ENCODE measurements around the gene SEC16A. TPM values are rescaled to one million over a fixed set of nuclear protein-coding genes. Genes with fewer than 3 reads are reported as not detected.
A peak's percentile ranks its signal among the peaks of the same experiment; 100 is the strongest.

Gene SEC16A
- total and polyA plus RNA-seq, 2 donors from 2014 or later = 37.0 to 67.1 TPM

- TF ChIP-seq CTCF (IDR thresholded peaks at IDR 0.05; ENCODE audit: borderline replicate concordance, extremely low read depth, insufficient read depth) = no peak
- Histone ChIP-seq H3K27me3 (ENCODE audit: control insufficient read depth, insufficient read depth, low read length) (no peaks in the 10 kb centered on the region), H3K4me1 (ENCODE audit: control insufficient read depth in 2 of 3, insufficient read depth in 2 of 3, low read depth in 1 of 3, low read length in 3 of 3) (peaks cover 0 to 58% (median 6%) of the 10 kb centered on the region in 3 donors), H3K36me3 (ENCODE audit: control insufficient read depth in 2 of 3, insufficient read depth in 3 of 3, low read length in 3 of 3) (no peaks in the 10 kb centered on the region), H3K27ac (ENCODE audit: low read depth in 2 of 2, low read length in 2 of 2) (peak overlapping the region in 1 of 2 donors; percentile 63), H3K4me3 (ENCODE audit: low read length in 3 of 3) (no peak overlapping the region), H3K9me3 (ENCODE audit: control insufficient read depth in 2 of 3, insufficient read depth in 1 of 3, low read length in 3 of 3) (no peaks in the 10 kb centered on the region), H3K9ac (ENCODE audit: low read length in 3 of 3) (no peak overlapping the region)
- DNase-seq (no peak), FAIRE-seq (no peak)
- intact Hi-C loops (cut with DNase I) = no loop called here
Measured at GRCh38 chr9:136531186-136531903, 48.5 kb upstream of the SEC16A start.

GRCh38 chr9:136530461-136531089 lies 47.7 kb upstream of the SEC16A start:
- Histone ChIP-seq H3K9ac (ENCODE audit: low read length in 3 of 3) (no peak overlapping the region), H3K27ac (ENCODE audit: low read depth in 2 of 2, low read length in 2 of 2) (no peak overlapping the region), H3K4me1 (ENCODE audit: control insufficient read depth in 2 of 3, insufficient read depth in 2 of 3, low read depth in 1 of 3, low read length in 3 of 3) (peaks cover 0 to 62% (median 12%) of the 10 kb centered on the region in 3 donors), H3K9me3 (ENCODE audit: control insufficient read depth in 2 of 3, insufficient read depth in 1 of 3, low read length in 3 of 3) (no peaks in the 10 kb centered on the region), H3K36me3 (ENCODE audit: control insufficient read depth in 2 of 3, insufficient read depth in 3 of 3, low read length in 3 of 3) (no peaks in the 10 kb centered on the region), H3K27me3 (ENCODE audit: control insufficient read depth, insufficient read depth, low read length) (no peaks in the 10 kb centered on the region), H3K4me3 (ENCODE audit: low read length in 3 of 3) (no peak overlapping the region)
- TF ChIP-seq CTCF (IDR thresholded peaks at IDR 0.05; ENCODE audit: borderline replicate concordance, extremely low read depth, insufficient read depth) = no peak
- DNase-seq (no peak), FAIRE-seq (no peak)
- intact Hi-C loops (cut with DNase I) = no loop called here

GRCh38 chr9:136529516-136530460 lies 46.9 kb upstream of the SEC16A start:
- H3K4me3 ChIP-seq (ENCODE audit: low read length in 3 of 3) = no peak overlapping the region
- no peaks in the 10 kb centered on the region for H3K27me3 ChIP-seq (ENCODE audit: control insufficient read depth, insufficient read depth, low read length)
- FAIRE-seq (no peak), DNase-seq (no peak)
- no peaks in the 10 kb centered on the region for H3K36me3 ChIP-seq (ENCODE audit: control insufficient read depth in 2 of 3, insufficient read depth in 3 of 3, low read length in 3 of 3)
- no peaks in the 10 kb centered on the region for H3K9me3 ChIP-seq (ENCODE audit: control insufficient read depth in 2 of 3, insufficient read depth in 1 of 3, low read length in 3 of 3)
- intact Hi-C loops (cut with DNase I) = no loop called here
- no peak for TF ChIP-seq CTCF (IDR thresholded peaks at IDR 0.05; ENCODE audit: borderline replicate concordance, extremely low read depth, insufficient read depth)
- no peak overlapping the region for H3K27ac ChIP-seq (ENCODE audit: low read depth in 2 of 2, low read length in 2 of 2)
- H3K4me1 ChIP-seq (ENCODE audit: control insufficient read depth in 2 of 3, insufficient read depth in 2 of 3, low read depth in 1 of 3, low read length in 3 of 3) = peaks cover 0 to 70% (median 12%) of the 10 kb centered on the region in 3 donors
- no peak overlapping the region for H3K9ac ChIP-seq (ENCODE audit: low read length in 3 of 3)
